Endometrial microvascular endothelial cells (primary cell): ENCODE results near the gene MAD1L1. TPM values are rescaled to one million over a fixed set of nuclear protein-coding genes. Genes with fewer than 3 reads are reported as not detected.

ENCODE experiments used
- in situ Hi-C: cut with HindIII; loops from 2 replicates; pipeline ENCODE4 v1.10.0; 2017; ENCODE audit warnings: low sequenced_read_pairs, low pct_unique_long_range_greater_than_20kb; ENCODE audit errors: inconsistent ontology term
- total RNA-seq: library from RNA; depleted of rRNA; stranded (reverse); fragments of >200 nt; gene quantifications from one replicate; pipeline ENCODE4 v1.2.3, GENCODE V29; 2015; ENCODE audit errors: inconsistent ontology term

The MAD1L1 gene
- total RNA-seq, 1 donor from 2014 or later = 44.7 TPM

DNA sequence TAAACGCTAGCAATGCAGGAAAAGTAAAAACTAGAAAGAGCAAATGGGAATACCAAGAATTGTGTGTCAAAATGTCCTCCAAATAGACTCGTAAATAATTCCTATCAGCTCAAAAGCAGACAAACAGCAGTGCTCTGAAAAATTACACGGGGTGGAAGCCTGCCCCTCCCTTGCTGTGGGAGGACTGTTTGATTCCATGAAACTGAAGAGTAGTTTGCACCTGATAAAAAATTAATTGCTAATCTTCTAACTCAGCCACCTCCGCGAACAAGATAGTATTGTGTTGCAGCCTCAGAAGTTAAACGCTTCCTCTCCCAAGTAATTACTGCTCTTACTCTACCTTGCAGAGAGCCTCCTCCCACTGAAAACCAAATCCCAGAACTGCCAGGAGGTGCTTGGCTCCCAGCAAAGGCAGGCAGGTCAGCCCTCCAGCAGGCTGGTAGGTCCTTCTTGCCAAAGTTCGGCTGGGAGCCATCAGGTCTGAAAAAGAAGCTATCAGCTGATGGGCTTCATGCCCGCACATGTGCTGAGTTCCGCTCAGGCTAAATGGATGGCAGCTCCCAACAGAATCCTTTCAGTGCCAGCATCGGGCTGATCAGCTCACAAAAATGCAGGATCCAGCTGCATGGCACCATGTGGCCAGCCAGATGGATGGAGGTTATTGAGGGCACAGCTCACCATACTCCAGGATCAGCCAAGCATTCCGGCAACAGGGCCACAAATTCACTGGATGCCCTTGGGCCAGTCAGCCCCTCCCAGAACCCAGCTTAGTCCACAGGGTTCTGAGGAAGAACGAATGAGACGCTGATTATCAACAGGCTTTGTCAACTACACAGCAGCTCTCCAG is 37.1 kb downstream of the MAD1L1 start:
- in situ Hi-C loops = no loop called here

DNA sequence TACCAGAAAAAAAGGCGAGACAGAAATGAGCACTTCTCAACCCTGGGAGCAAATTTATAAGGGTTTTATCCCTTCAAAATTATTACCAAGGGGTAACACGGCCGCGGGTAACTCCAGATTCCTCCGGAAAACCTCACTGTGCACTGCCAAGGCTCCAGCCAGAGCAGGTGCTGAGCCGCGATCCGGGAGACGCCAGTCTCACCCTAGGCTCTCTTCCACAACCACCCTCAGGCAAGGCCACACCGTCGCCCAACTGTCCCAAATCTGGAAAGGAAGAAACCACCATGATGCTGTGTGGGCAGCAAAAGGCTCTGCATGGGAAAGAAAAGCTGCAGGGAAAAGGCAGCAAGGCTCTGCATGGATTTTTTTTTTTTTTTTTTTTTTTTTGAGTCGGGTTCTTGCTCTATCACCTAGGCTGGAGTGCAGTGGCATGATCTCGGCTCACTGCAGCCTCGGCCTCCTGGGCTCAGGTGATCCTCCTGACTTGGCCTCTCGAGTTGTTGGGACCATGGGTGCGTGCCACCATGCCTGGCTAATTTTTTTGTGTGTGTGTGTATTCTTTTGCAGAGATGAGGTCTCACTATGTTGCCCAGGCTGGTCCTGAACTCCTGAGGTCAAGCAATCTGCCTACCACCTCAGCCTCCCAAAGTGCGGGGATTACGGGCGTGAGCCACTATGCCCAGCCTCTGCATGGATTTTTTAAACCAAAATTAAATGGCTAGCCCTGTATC is 39.0 kb downstream of the MAD1L1 start:
- in situ Hi-C loops = no loop called here

DNA sequence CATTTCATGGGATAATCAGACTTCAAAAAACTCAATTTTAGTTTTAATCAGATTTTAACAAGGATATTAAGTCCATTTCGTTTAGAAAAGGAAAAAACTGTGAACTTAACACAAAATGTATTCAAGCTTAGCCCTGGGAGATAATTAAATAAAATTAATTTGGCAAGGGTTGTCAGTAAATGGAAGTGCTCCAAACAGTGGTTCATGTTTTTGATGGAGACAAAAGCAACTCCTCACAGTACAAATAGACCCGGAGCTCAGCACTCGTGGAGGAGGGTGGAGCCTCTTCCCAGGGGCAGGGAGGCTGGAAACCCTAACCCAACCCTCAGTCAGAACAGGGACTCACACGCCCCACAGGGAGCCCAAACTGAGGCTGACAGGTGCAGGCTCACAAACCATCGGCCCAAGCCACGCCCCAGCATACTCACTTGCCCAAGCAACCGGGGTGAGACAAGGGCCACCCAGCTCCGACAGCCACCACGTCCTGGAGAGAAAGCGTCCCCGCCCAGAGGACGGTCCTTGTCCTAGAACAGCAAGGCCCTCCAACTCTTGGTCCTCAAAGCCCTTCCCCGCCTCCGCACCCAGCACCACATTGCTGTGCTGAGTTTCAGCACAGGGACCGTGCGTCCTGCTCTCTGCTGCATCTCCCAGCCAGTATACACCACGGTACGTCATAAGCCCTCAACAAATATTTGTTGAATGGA is 39.8 kb downstream of the MAD1L1 start:
- in situ Hi-C loops = no loop called here

DNA sequence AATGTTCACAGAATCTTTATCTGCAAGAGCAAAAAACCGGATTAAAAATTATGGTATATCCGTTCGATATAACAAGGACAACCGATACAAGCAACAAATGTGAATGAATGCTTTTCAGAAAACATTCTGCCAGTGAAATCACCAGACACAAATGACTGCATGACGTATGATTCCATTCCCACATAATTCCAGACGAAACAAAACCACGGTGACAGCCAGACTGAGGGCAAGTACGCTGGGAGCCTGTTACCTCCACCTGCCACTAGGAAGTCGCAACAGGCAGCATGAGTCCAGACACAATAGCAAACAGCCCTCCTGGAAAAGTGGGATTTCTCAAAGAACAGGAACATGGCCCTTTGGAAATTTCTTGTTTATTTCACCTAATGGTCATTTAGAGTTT is 41.7 kb downstream of the MAD1L1 start:
- in situ Hi-C loops = no loop called here

DNA sequence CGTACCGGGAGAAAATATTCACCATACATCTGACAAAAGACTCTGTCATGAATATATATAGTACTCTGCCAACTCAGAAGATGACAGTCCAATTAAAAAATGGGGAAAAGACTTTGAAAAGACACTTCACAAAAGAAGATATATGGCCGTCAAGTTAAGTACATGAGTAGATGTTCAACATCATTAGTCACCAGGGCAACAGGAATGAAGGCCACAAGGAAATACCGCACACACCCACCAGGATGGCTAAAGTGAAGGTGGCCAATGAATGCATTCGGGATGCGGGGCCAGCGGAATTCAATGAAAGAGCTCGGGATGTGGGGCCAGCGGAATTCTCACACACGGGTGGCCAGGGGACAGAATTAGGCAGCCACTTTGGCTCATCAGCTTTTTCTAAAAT is 42.2 kb downstream of the MAD1L1 start:
- in situ Hi-C loops = no loop called here

DNA sequence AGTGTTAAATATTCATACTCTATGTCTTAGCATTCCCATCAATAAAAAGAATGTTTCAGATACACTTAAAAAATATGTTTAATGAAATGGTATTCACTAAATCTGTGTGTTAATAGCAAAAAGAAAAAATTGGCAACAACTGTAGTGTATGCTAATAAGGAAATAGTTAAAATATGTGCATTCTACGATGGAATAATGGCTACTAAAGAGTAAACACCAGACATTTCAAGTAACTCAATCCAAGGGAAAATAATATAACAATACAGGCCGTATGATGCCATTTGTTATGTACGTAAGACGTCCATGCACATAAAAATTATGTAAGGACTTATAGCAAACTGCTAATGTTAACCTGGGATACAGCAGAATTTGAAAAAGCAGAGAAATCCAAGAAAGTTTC is 46.6 kb downstream of the MAD1L1 start:
- in situ Hi-C loops = no loop called here

DNA sequence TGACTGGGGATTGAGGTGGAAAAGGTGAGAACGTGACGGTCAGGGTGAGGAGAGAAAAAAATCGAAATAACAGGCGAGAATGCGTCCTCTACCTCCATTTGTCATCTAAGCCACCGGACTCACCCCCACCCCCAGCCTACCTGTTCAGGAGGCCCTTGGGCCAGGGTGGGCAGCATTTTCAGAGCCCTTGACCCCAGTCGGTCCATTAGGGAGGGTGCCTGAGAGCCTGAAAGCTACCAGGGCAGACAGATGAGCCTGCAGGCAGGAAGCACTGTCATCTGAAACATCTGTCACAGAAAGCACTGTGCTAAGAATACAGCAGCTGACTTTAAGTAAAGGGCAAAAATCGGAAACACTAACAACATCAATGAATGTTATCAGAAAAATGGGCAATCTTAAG is 47.0 kb downstream of the MAD1L1 start:
- in situ Hi-C loops = no loop called here

DNA sequence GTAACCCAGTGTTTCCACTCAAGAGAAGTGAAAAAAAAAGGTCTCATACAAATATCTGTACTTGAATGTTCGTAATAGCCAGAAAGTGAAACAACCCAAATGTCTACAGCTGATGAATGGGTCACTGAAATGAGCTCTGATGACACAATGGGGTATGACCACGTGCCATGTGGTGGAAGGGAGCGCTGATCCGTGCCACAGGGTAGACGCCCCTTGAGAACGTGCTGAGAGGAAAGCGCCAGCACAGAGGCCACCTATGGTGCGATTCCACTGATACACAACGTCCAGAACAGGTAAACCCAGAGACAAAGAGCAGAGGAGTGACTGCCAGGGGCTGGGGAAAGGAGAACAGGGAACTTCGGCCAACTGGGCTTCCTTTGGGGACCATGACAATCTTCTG is 50.3 kb downstream of the MAD1L1 start:
- in situ Hi-C loops = no loop called here

DNA sequence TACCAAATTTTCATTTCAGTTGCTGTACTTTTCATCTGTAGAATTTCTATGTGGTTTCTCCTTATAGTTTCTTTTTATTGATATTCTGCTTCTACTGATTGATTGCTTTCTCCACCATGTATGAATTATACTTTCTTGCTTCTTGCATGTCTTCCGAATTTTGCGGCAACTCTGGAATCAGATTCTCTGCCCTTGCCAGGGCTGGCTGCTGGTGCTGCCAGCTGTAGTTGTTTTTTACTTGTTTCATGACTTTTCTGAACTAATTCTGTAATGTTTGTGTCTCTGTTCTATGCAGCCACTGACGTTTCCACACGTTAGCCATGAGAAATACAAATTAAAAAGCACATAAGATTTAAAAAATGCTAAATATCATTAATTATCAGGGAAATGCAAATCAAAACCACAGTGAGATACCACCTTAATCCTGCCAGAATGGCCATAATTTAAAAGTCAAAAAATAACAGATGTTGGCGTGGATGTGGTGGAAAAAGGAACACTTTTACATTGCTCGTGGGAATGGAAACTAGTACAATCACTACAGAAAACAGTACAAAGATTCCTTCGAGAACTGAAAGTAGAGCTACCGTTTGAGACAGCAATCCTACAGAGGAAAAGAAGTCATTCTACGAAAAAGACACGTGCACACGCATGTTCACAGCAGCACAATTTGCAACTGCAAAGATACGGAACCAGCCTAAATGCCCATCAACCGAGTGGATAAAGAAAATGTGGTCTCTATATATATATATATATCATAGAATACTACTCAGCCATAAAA is 51.5 kb downstream of the MAD1L1 start:
- in situ Hi-C loops = no loop called here

DNA sequence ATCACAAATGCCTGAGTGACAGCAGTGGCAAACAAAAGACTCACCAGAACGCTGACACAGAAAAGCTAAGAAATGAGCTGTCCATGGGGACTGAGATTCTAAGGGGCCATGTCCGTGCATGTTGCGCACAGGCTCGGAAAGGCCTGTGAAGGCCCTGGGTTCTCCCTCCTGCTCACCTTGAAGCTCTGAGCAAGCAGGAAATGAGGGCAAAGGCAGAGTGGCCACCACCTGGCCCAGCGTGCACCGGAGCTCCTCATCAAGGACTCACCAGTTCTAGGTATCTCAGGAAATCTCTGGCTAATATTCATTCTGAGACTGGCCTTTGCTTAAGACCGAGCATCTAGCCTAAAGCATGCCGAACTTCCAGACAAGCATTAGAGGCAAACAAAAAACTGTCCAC is 52.7 kb downstream of the MAD1L1 start:
- in situ Hi-C loops = no loop called here

DNA sequence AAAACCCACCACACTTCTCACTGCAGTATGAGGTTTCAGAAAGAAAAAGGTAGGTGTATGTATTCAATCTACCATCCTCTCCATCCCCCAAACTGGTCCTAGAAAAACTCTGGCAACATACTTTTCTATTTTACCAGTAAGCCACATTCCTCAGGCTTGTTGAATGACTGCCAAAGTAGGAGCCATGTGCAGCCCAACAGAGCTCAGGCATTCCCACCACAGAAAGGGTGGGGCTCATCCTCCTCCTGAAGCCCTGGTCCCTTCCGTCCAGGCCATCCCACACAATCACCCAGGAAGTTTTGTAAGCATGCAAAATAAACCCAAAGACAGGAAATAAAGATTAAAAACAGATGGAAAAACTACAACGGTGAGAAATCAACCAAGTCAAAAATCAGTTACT is 57.2 kb downstream of the MAD1L1 start:
- in situ Hi-C loops = no loop called here

DNA sequence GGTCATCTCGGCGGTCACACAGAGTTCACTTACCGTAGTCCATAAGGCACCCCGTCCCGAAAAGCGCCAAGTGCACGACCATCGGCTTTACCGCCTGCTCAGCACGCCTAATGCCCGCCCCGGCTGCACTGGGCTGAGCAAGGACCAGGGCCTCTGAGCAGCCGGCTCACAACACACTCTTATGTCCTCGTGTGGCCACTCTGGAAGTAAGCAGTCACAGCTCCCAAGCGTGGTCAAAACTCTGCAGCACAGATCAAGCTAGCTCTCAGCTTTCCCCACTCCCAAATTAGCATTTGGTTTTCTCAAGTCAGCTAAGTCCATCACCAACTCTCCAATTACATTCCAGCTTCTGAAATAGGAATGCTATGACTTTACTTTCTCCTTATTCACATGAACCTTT is 57.7 kb downstream of the MAD1L1 start:
- in situ Hi-C loops = no loop called here

DNA sequence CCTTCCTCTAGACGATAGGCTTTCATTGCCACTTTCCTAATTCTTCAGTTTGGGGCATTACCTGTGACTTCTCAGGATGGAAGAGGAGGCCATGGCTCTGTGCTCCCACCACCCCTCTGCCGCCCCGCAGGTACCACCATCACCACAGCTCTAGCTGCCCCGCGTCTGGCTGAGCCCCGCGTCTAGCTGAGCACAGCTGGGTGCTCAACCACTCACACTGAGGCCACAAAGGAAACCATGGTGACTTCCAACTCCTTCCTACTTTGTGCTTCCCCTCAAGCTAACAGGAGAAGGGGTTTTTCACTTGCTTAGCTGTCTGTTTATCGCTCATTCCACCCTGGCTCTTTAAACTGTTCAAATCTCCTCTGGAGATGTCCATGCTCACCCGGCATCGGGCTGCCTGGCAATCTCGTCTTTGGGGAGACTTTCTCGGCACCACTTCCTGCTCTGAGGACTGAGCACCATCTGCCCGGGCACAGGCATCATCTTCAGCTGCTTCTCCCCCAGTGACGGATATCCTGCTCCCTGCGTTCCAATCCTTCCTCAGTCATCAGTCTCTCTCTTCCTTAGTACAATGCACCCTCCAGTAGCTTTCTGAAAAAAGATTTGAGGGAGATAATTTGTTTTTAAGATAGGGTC is 59.4 kb downstream of the MAD1L1 start:
- in situ Hi-C loops = no loop called here

DNA sequence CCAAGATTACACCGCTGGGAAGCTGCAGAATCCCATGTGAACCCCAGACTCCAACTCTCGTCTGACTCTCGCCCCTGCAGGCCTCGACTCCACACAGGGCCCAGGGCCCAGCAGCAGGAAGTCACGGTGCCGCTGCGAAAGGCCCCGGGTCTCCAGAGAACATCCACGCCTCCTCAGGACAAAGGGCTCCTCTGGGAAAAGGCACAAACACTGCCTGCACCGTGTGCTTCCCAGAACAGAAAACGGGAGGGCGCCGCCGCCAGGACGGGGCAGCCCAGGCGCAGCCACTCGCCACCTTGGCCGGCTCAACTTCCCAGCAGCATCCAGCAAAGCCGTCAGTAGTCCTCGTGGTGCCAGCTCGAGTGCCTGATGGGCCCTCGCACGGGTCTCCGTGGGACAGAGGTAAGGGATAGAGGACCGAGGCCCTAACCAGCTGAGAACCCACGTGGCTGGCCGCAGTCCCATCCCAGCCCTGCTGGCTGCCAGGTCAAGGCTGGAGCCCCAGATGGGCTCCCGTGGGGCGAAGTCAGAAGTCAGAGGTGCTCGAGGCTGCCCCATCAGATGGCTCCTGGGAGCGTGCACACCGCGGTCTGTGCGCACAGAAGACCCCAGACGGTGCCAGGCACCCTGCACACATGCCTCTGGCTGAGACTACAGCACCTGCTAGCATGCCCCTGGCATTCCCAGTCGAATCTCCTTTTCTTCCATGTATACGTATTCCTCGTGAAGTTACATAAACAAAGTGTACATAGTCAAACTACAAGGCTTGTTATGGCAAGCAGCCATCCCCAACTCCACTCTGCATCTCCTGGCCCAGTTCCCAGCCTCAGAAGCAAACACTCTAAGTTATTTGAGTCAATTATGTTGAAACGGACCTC is 60.2 kb downstream of the MAD1L1 start:
- in situ Hi-C loops = no loop called here

DNA sequence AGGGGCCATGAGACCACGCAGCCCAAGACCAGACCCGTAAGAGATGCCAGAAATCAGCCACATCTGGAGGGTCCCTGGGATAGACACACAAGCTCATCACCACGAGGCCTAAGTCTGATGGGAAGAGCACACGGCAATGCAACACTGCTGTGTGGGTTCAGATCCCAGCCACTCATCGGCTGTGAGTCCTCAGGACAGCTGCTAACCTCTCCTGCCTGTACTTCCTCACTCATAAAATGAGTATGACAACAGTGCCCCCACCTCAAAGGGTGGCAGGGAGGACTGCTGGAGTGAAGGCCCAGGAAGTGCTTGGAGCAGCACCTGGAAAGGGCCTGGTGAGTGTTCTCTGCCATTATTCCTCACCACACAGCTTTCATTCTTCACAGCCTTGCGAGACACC is 60.9 kb downstream of the MAD1L1 start:
- in situ Hi-C loops = no loop called here

DNA sequence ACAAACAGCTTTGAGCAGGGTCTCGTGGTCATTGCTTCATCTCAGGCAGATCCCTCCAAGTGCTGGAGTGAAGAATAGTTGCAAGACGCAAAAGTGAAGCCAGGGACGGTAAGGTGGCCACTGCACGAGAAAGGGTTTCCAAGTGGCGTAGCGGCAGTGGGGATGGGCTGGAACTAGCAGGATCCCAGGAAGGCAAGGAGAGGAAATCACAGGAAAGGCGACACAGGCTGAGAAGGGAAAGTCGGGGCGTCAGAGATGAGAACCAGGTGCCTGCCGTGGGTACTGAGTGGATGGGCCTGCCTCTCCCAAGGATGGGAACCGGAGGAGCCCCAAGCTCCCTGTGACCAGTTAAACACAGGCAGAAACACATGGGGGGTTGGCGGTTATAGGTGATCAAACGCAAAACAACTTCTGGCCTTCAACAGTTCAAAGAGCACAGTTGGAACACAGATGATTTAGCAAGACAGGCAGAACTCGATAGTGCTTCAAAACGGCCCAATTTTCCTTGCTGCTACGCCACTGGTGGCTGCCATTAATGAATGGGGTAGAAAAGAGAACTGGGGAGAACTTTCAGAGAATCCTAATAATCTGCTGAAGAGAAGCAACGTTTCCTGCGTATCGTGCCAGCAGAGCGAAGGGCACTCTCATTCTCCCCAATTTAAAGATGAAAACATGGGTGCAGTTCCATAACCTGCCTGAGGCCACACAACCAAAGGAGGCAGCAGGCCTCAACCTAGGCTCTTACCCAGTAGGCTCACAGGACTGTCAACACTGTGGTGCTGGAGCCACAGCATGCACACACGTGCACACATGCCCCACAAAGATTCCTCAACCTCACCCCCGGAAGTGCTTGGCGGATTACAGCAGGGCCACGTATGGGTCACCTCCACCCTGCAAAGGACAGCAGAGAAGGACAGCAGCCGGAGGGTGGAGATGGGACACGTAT is 61.9 kb downstream of the MAD1L1 start:
- in situ Hi-C loops = no loop called here
